GM18520 (cell line): ENCODE results near the gene FOXO1.

ENCODE experiments used
- ATAC-seq: cut with Tn5 transposase; IDR thresholded peaks from one replicate; pipeline ENCODE4 v1.9.1; 2021; ENCODE audit not compliant: unreplicated experiment

Gene FOXO1

GRCh38 chr13:40582531-40582930 is 83.9 kb downstream of the FOXO1 start:
- ATAC-seq: no peak

DNA sequence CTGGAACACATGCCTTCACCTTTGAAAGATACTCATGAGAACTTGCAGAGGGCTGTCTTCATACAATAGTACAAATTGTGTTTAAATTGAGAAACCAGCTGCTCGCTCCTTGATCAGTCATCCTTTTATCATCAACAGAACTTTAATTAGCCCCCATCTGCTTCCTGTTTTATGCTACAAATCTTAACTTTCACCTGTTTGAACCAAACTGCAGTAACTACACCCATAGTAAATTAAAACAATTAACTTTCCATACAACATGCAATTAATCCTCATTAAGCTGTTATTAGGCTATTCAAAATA is 85.2 kb downstream of the FOXO1 start:
- no peak for ATAC-seq

GRCh38 chr13:40580566-40581276 is 85.7 kb downstream of the FOXO1 start:
- no peak for ATAC-seq

- no peak for ATAC-seq
These were observed 86.9 kb downstream of the FOXO1 start for GRCh38 chr13:40579535-40579934.

DNA sequence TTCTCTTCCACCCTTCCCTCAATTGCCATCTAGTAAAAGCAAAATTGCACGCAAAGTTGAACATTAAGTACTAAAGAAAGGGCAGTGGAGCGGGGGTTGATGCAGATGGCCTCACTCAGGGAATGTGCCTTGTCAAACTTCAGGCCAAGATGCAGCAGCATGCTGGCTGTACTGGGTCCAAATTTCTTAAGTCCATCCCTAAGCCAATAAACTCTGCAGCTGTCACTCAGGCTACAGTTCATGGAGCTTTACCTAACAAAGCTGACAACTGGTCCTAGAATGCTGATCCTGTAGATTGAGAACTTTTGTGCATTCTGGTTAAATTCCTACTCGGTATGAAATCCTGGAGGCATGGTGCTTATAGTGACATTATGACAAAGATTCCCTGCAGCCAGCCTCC is 88.4 kb downstream of the FOXO1 start:
- ATAC-seq: no peak

GRCh38 chr13:40576369-40576768 is 90.1 kb downstream of the FOXO1 start:
- no peak for ATAC-seq

DNA sequence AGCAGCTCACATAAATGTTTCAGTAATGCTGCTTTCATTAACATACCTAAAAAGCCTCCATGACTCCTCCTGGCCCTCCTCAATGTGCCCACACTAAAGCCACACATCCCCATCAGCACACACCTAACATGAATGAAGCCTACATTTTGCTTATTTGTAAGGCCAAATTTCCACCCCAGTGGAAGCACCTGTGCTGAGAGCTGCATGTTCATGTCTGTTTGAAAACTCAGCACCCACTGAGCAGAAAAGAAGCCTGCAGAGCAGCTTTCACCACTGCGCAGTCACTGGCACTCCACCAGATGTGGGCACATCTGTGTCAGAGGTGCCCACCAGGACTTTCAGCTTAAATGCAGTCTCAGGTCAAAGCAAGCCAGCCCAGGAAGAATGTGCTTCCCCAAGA is 93.5 kb downstream of the FOXO1 start:
- no peak for ATAC-seq

GRCh38 chr13:40571338-40571963 is 95.0 kb downstream of the FOXO1 start:
- ATAC-seq: no peak

GRCh38 chr13:40570930-40571329 is 95.5 kb downstream of the FOXO1 start:
- ATAC-seq: no peak

GRCh38 chr13:40569024-40569350 is 97.5 kb downstream of the FOXO1 start:
- ATAC-seq: no peak

- ATAC-seq: no peak
These were observed 98.0 kb downstream of the FOXO1 start for GRCh38 chr13:40568246-40569023.

GRCh38 chr13:40566811-40567210 is 99.6 kb downstream of the FOXO1 start:
- no peak for ATAC-seq

DNA sequence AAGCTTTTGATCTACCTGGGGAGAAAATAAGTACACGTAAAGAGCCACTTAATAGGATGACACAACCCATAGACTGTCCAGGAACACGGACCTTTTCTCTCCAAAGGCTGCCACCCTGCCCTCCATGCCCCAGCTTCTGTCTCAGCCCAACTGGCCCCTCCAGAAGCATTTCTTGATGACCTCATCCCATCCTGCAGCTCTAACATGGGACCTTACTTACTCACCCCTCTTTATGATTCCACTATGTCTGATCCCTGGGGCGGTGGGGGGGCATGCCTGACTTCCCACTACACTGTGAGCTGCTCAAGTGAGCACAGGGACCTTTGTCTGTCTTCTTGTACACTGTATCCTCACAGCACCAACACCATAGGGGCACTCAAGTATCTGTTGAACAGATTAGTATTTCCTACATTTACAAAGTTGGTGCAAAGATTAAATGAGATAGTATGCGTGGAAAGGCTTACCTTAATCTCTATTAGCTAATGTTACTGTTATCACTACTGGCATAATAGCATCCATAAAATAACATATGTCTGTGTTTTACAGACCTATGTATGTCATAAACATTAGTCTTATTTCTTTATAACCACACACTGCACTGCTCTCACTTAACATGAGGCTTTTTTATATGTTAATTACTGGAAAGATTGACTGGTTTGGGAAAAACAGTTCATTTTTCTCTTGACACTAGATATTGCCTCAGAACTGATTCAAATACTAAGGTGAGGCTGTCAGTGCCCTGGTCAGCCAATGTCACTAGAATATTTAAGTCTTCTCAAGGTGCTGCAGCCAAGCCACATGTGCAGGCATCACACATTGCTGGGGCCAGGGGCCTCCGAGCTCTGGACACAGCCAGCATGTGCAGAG is 100.9 kb downstream of the FOXO1 start:
- ATAC-seq: no peak

DNA sequence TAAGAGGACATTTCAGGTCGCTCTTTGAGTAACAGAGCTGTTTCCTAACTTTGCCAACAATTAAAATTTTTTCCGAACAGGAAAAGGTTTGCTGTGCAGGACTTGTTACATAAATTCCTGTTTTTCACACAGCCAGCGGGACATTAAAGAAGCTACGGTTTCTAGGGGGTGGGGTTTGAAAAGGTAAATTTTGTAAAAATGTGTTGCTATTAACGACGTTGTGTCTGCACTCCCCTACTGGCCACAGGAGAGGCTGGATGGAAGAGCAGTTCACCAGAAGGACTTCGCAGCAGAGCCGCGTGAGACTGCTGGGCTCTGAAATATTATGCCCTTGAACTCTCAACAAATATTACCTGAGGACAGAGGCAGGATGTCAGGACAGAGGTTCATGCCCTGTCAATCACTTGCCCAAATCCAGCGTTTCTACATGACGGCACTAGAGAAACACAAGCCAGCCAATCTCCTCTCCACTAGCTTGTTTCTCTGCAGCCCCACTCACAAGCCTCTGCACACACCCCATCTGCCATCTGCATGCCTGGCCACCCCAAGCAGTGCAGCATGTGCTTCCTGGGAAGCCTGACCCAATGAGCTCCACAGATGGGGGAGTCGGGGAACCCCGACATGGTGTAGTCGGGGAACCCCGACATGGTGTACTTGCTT is 102.0 kb downstream of the FOXO1 start:
- ATAC-seq: no peak

- no peak for ATAC-seq
These were observed 102.9 kb downstream of the FOXO1 start for GRCh38 chr13:40563350-40564125.

GRCh38 chr13:40562975-40563349 is 103.5 kb downstream of the FOXO1 start:
- no peak for ATAC-seq

DNA sequence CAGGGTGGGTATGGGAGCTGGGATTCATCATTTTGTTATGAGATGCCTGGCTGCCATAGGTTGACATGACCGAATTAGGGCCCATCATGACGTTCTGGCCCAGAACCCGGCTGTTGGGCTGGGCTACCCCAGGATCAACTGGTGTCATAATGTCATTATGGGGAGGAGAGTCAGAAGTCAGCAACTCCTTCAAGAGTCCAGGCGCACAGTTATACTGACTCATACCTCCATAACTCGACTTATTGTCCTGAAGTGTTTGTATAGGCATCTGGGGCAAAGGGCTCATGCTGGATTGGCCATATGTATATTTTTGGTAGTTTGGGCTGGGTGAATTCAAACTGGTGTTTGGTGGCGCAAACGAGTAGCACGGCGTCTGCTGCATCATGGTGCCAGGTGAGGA is 106.5 kb downstream of the FOXO1 start:
- no peak for ATAC-seq

GRCh38 chr13:40558656-40559055 is 107.8 kb downstream of the FOXO1 start:
- no peak for ATAC-seq

- ATAC-seq: no peak
These were observed 110.0 kb downstream of the FOXO1 start for GRCh38 chr13:40556453-40556852.

GRCh38 chr13:40553356-40553755 is 113.1 kb downstream of the FOXO1 start:
- no peak for ATAC-seq
